ENCODE results near the gene ARHGEF28.

DNA sequence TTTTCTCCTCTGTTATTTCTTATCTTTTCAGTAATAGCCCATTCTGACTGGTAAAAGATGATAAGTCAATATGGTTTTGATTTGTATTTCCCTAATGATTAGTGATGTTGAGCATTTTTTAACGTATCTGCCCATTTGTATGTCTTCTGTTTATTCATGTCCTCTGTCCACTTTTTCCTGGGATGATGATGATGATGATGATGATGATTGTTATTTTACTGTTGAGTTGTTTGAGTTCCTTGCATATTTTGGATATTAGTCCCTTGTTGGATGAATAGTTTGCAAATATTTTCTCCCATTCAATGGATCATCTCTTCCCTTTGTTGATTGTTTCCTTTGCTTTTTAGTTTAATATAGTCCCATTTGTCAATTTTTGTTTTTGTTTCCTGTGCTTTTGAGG lies 33.4 kb upstream of the ARHGEF28 start:
- no peak for TF ChIP-seq POLR2A (IDR thresholded peaks at IDR 0.05)
- TF ChIP-seq CTCF (IDR thresholded peaks at IDR 0.05): no peak

Measured in right lobe of liver (tissue), 4 donors.